H9 (cell line): ENCODE results near the gene ITPK1. TPM values are rescaled to one million over a fixed set of nuclear protein-coding genes. Genes with fewer than 3 reads are reported as not detected.

ENCODE experiments used
- DNase-seq: peaks from one replicate; pipeline ENCODE4 v3.0.0-alpha.2; 2017
- H2AFZ ChIP-seq: one replicate; pipeline ENCODE4 v1.6.1; 2013; ENCODE audit warnings: mild to moderate bottlenecking, low read length, control low read depth, moderate library complexity
- H2AK5ac ChIP-seq: 2 replicates; pipeline ENCODE4 v1.6.1; 2013; ENCODE audit warnings: low read length, control low read depth, mixed read lengths; ENCODE audit not compliant: insufficient read length
- H2BK120ac ChIP-seq: one replicate; pipeline ENCODE4 v1.6.1; 2013; ENCODE audit warnings: low read depth, mild to moderate bottlenecking, low read length, control low read depth, inconsistent platforms; ENCODE audit not compliant: poor library complexity, severe bottlenecking
- H2BK12ac ChIP-seq: 2 replicates; pipeline ENCODE4 v1.6.1; 2013; ENCODE audit warnings: low read length, control low read depth, mixed read lengths, low read depth; ENCODE audit not compliant: insufficient read length
- H2BK15ac ChIP-seq: 2 replicates; pipeline ENCODE4 v1.6.1; 2013; ENCODE audit warnings: low read depth, low read length, control low read depth
- H2BK20ac ChIP-seq: one replicate; pipeline ENCODE4 v1.6.1; 2013; ENCODE audit warnings: low read depth, mild to moderate bottlenecking, low read length, control low read depth, inconsistent platforms; ENCODE audit not compliant: poor library complexity, severe bottlenecking
- H2BK5ac ChIP-seq: 2 replicates; pipeline ENCODE4 v1.6.1; 2013; ENCODE audit warnings: low read length, control low read depth, mixed read lengths; ENCODE audit not compliant: insufficient read length
- H3K14ac ChIP-seq: 2 replicates; pipeline ENCODE4 v1.6.1; 2013; ENCODE audit warnings: low read length, control low read depth; ENCODE audit not compliant: insufficient read depth
- H3K18ac ChIP-seq: 2 replicates; pipeline ENCODE4 v1.6.1; 2013; ENCODE audit warnings: low read depth, mild to moderate bottlenecking, mixed read lengths, low read length, control low read depth; ENCODE audit not compliant: insufficient read length
- H3K23ac ChIP-seq: 2 replicates; pipeline ENCODE4 v1.6.1; 2013; ENCODE audit warnings: low read length, control low read depth, mixed read lengths, low read depth; ENCODE audit not compliant: insufficient read length
- H3K23me2 ChIP-seq: 2 replicates; pipeline ENCODE4 v1.6.1; 2013; ENCODE audit warnings: low read depth, mild to moderate bottlenecking, mixed read lengths, low read length, control low read depth; ENCODE audit not compliant: insufficient read length, poor library complexity, severe bottlenecking
- H3K27ac ChIP-seq: 2 replicates; pipeline ENCODE4 v1.5.1; 2013; ENCODE audit warnings: low read length, control low read depth, mixed read lengths, low read depth; ENCODE audit not compliant: insufficient read length
- H3K27me3 ChIP-seq: 2 replicates; pipeline ENCODE4 v1.6.1; 2013; ENCODE audit warnings: low read length, control low read depth, inconsistent platforms; ENCODE audit not compliant: insufficient read depth
- H3K4ac ChIP-seq: 2 replicates; pipeline ENCODE4 v1.6.1; 2013; ENCODE audit warnings: low read depth, mild to moderate bottlenecking, control low read depth, inconsistent platforms, low read length, moderate library complexity
- H3K4me1 ChIP-seq: 2 replicates; pipeline ENCODE4 v1.6.1; 2013; ENCODE audit warnings: low read length, control low read depth, inconsistent platforms; ENCODE audit not compliant: insufficient read depth
- H3K4me2 ChIP-seq: 2 replicates; pipeline ENCODE4 v1.6.1; 2013; ENCODE audit warnings: low read length, control low read depth, mixed read lengths; ENCODE audit not compliant: insufficient read length, insufficient read depth
- H3K56ac ChIP-seq: 2 replicates; pipeline ENCODE4 v1.6.1; 2013; ENCODE audit warnings: low read depth, mild to moderate bottlenecking, mixed read lengths, low read length, control low read depth; ENCODE audit not compliant: insufficient read length
- H3K79me1 ChIP-seq: 2 replicates; pipeline ENCODE4 v1.6.1; 2013; ENCODE audit warnings: low read depth, mild to moderate bottlenecking, moderate library complexity, low read length, control low read depth, inconsistent platforms; ENCODE audit not compliant: insufficient read depth, poor library complexity, severe bottlenecking
- H3K79me2 ChIP-seq: 2 replicates; pipeline ENCODE4 v1.6.1; 2013; ENCODE audit warnings: low read length, control low read depth, inconsistent platforms; ENCODE audit not compliant: insufficient read depth
- H3K9ac ChIP-seq: 2 replicates; pipeline ENCODE4 v1.6.1; 2013; ENCODE audit warnings: low read length, control low read depth, mixed read lengths; ENCODE audit not compliant: insufficient read length; ENCODE audit errors: extremely low read depth
- H3K9me3 ChIP-seq: one replicate; pipeline ENCODE4 v1.6.1; 2013; ENCODE audit warnings: low read depth, low read length, inconsistent platforms; ENCODE audit not compliant: control insufficient read depth
- H3T11ph ChIP-seq: one replicate; pipeline ENCODE4 v1.6.1; 2013; ENCODE audit warnings: mild to moderate bottlenecking, low read length, control low read depth, inconsistent platforms
- H4K20me1 ChIP-seq: one replicate; pipeline ENCODE4 v1.6.1; 2013; ENCODE audit not compliant: control insufficient read depth, insufficient read length, insufficient read depth
- H4K5ac ChIP-seq: 2 replicates; pipeline ENCODE4 v1.6.1; 2013; ENCODE audit warnings: low read depth, mild to moderate bottlenecking, mixed read lengths, low read length, control low read depth; ENCODE audit not compliant: insufficient read length
- H4K8ac ChIP-seq: replicated peaks from 2 replicates; pipeline ENCODE4 v1.6.1; 2013; ENCODE audit warnings: low read length, control low read depth, mixed read lengths, low read depth; ENCODE audit not compliant: insufficient read length
- H4K91ac ChIP-seq: 2 replicates; pipeline ENCODE4 v1.6.1; 2013; ENCODE audit warnings: low read depth, mild to moderate bottlenecking, moderate library complexity, mixed read lengths, low read length, control low read depth; ENCODE audit not compliant: insufficient read length
- H3K27ac Mint-ChIP-seq, 3 experiments: 2 replicates in 2 of 3; 3 replicates in 1 of 3; pipeline ENCODE4 v1.8.0; 2020 to 2021; ENCODE audit warnings: mixed read lengths in 3 of 3, mild to moderate bottlenecking in 1 of 3, moderate library complexity in 1 of 3
- H3K27me3 Mint-ChIP-seq: 2 replicates; pipeline ENCODE4 v1.8.0; 2021; ENCODE audit warnings: low read depth, mild to moderate bottlenecking, moderate library complexity, mixed read lengths
- H3K36me3 Mint-ChIP-seq, 3 experiments: 2 replicates in 2 of 3; 3 replicates in 1 of 3; pipeline ENCODE4 v1.8.0; 2020 to 2021; ENCODE audit warnings: low read depth in 3 of 3, mixed read lengths in 3 of 3; ENCODE audit not compliant: insufficient read depth in 1 of 3
- H3K4me1 Mint-ChIP-seq, 2 experiments: 2 replicates each; pipeline ENCODE4 v1.8.0; 2020; ENCODE audit warnings: mixed read lengths in 2 of 2
- H3K4me3 Mint-ChIP-seq, 2 experiments: 2 replicates in 1 of 2; 3 replicates in 1 of 2; pipeline ENCODE4 v1.8.0; 2020 to 2021; ENCODE audit warnings: mild to moderate bottlenecking in 2 of 2, mixed read lengths in 2 of 2, moderate library complexity in 1 of 2
- H3K9me3 Mint-ChIP-seq, 2 experiments: 2 replicates in 1 of 2; 3 replicates in 1 of 2; pipeline ENCODE4 v1.8.0; 2020; ENCODE audit warnings: mild to moderate bottlenecking in 2 of 2, mixed read lengths in 2 of 2, moderate library complexity in 1 of 2
- WGBS: extraction: QIAGEN DNeasy Blood & Tissue Kit; methylation state at CpG from one replicate; pipeline ENCODE4 v1.1.7; 2013; ENCODE audit warnings: missing lambda C conversion rate, low lambda C conversion rate, mixed read lengths; ENCODE audit not compliant: insufficient read length; ENCODE audit errors: extremely low coverage; 5-methylcytosine and 5-hydroxymethylcytosine counted together
- total RNA-seq: library from RNA; stranded (reverse); gene quantifications from 2 replicates; pipeline ENCODE4 v1.2.1, GENCODE V29; 2021
- TF ChIP-seq, protein P1 (sequence below): fragments of 200-600 bp; sonication (generic); conservative IDR thresholded peaks from 3 replicates; pipeline ENCODE4 v1.8.0; 2021; ENCODE audit warnings: antibody characterized with exemption, mild to moderate bottlenecking

ITPK1 gene
- total RNA-seq, 1 experiment from 2014 or later = 92.7 TPM

DNA sequence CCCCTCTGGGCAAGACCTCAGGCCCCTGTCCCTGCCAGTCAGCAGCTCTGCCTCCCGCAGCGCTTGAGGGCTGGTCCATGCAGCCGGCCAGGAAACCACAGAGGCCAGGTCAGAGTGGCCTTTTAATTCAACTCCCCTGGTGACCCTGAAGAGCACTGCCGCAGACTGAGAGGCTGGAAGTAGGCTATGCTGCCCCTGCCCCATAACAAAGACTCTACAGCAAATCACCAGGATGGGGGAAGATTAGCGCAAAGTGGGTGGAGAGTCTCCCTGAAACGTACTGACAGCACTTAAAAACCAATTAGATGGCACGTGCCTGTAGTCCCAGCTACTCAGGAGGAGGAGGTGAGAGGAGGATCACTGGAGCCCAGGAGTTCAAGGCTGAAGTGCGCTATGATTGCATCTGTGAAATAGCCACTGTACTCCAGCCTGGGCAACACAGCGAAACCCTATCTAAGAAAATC, 70.5 kb downstream of the ITPK1 start:
- H3K4ac ChIP-seq = no peak overlapping the region
- no peak overlapping the region for H2BK12ac ChIP-seq
- H4K20me1 ChIP-seq = no peaks in the 10 kb centered on the region
- H3K9me3 Mint-ChIP-seq = no peaks in the 10 kb centered on the region; a peak in 1 of 5 replicates
- H3K79me1 ChIP-seq = peaks cover 10% of the 10 kb centered on the region
- no peak overlapping the region for H3K56ac ChIP-seq
- no peak overlapping the region for H3K18ac ChIP-seq
- TF ChIP-seq, protein P1, sequence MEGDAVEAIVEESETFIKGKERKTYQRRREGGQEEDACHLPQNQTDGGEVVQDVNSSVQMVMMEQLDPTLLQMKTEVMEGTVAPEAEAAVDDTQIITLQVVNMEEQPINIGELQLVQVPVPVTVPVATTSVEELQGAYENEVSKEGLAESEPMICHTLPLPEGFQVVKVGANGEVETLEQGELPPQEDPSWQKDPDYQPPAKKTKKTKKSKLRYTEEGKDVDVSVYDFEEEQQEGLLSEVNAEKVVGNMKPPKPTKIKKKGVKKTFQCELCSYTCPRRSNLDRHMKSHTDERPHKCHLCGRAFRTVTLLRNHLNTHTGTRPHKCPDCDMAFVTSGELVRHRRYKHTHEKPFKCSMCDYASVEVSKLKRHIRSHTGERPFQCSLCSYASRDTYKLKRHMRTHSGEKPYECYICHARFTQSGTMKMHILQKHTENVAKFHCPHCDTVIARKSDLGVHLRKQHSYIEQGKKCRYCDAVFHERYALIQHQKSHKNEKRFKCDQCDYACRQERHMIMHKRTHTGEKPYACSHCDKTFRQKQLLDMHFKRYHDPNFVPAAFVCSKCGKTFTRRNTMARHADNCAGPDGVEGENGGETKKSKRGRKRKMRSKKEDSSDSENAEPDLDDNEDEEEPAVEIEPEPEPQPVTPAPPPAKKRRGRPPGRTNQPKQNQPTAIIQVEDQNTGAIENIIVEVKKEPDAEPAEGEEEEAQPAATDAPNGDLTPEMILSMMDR = no peak
- H3K36me3 Mint-ChIP-seq = peaks cover 12 to 15% (median 13%) of the 10 kb centered on the region in 3 experiments; a peak in 6 of 7 replicates
- H3K4me2 ChIP-seq = no peak overlapping the region
- no peak overlapping the region for H4K8ac ChIP-seq
- peaks cover 27% of the 10 kb centered on the region; the same call in 1 of the 2 replicates for H3K4me1 ChIP-seq
- no peak overlapping the region for H4K91ac ChIP-seq
- no peak overlapping the region for H2BK5ac ChIP-seq
- no peaks in the 10 kb centered on the region for H3K9me3 ChIP-seq
- H3K27me3 Mint-ChIP-seq = no peaks in the 10 kb centered on the region; the same call in none of the 2 replicates
- H3K4me3 Mint-ChIP-seq = peak overlapping the region in 1 of 2 experiments; percentile 56; a peak in 1 of 5 replicates
- no peaks in the 10 kb centered on the region for H3K23me2 ChIP-seq
- no peak overlapping the region for H2BK20ac ChIP-seq
- peaks cover 3% of the 10 kb centered on the region; the same call in 1 of the 2 replicates for H3K79me2 ChIP-seq
- H3K27ac Mint-ChIP-seq = peak overlapping the region; percentile 36 to 83 (median 81); a peak in 4 of 7 replicates
- no peaks in the 10 kb centered on the region for H3K27me3 ChIP-seq
- no peak overlapping the region for H2AFZ ChIP-seq
- DNase-seq = peak; percentile 83
- H3K9ac ChIP-seq = no peak overlapping the region
- no peak overlapping the region for H3T11ph ChIP-seq
- H4K5ac ChIP-seq = no peak overlapping the region
- H3K27ac ChIP-seq = no peak overlapping the region
- H2AK5ac ChIP-seq = no peak overlapping the region
- no peak overlapping the region for H3K23ac ChIP-seq
- no CpG with 5 or more reads among the region's 9 CpGs for WGBS
- H2BK15ac ChIP-seq = no peak overlapping the region
- H2BK120ac ChIP-seq = no peak overlapping the region
- H3K4me1 Mint-ChIP-seq = peaks cover 79 to 81% of the 10 kb centered on the region in 2 experiments
- H3K14ac ChIP-seq = 0 out of 2 replicates have a peak overlapping the region, but pooled peaks have one; percentile 15
